Keratinocyte (primary cell): Measurements from ENCODE around the gene MIDN. TPM values are rescaled to one million over a fixed set of nuclear protein-coding genes. Genes with fewer than 3 reads are reported as not detected.

Source experiments
- DNase-seq: peaks from one replicate; pipeline ENCODE4 v3.0.0-alpha.2; 2011; ENCODE audit warnings: low read depth, missing footprints, low spot score
- FAIRE-seq: peaks from 2 replicates; lab custom pipeline; 2011; peaks lifted over from hg19 to GRCh38; lab: Jason Lieb, UNC
- H2AFZ ChIP-seq: 2 replicates; pipeline ENCODE4 v1.6.0; 2012; ENCODE audit warnings: low read length, control low read depth, inconsistent platforms; ENCODE audit not compliant: control insufficient read depth
- H3K27ac ChIP-seq: 2 replicates; pipeline ENCODE4 v1.5.1; 2011; ENCODE audit warnings: low read length; ENCODE audit not compliant: control insufficient read depth, insufficient read depth
- H3K27me3 ChIP-seq: 3 replicates; pipeline ENCODE4 v1.6.0; 2011; ENCODE audit warnings: low read length; ENCODE audit not compliant: control insufficient read depth, insufficient read depth; ENCODE audit errors: extremely low read depth
- H3K36me3 ChIP-seq, 2 experiments: 2 replicates in 1 of 2; 3 replicates in 1 of 2; pipeline ENCODE4 v1.5.1; 2011; ENCODE audit warnings: low read length in 2 of 2, mild to moderate bottlenecking in 1 of 2; ENCODE audit not compliant: control insufficient read depth in 2 of 2, insufficient read depth in 2 of 2; ENCODE audit errors: extremely low read depth in 1 of 2
- H3K4me1 ChIP-seq: 3 replicates; pipeline ENCODE4 v1.5.1; 2011; ENCODE audit warnings: low read length; ENCODE audit not compliant: control insufficient read depth, insufficient read depth; ENCODE audit errors: extremely low read depth
- H3K4me2 ChIP-seq: 3 replicates; pipeline ENCODE4 v1.6.0; 2011; ENCODE audit warnings: low read depth, low read length; ENCODE audit not compliant: control insufficient read depth, insufficient read depth; ENCODE audit errors: extremely low read depth
- H3K4me3 ChIP-seq, 3 experiments: fragments of 200-600 bp in 1 of 3; sonication (generic) in 1 of 3; 2 replicates in 2 of 3; 3 replicates in 1 of 3; pipeline ENCODE4 v1.5.1; 2011 to 2016; ENCODE audit warnings: low read length in 3 of 3, mild to moderate bottlenecking in 3 of 3, control low read depth in 2 of 3, inconsistent platforms in 1 of 3, low read depth in 1 of 3, mixed read lengths in 1 of 3, mixed run types in 1 of 3, moderate library complexity in 1 of 3; ENCODE audit not compliant: control insufficient read depth in 2 of 3, insufficient read depth in 2 of 3; ENCODE audit errors: extremely low read depth in 1 of 3
- H3K79me2 ChIP-seq: 2 replicates; pipeline ENCODE4 v1.6.0; 2012; ENCODE audit warnings: low read length; ENCODE audit not compliant: control insufficient read depth, insufficient read depth
- H3K9ac ChIP-seq: 3 replicates; pipeline ENCODE4 v1.6.0; 2011; ENCODE audit warnings: low read length; ENCODE audit not compliant: control insufficient read depth, insufficient read depth; ENCODE audit errors: extremely low read depth
- H3K9me1 ChIP-seq: 3 replicates; pipeline ENCODE4 v1.6.0; 2011; ENCODE audit warnings: low read length; ENCODE audit not compliant: control insufficient read depth, insufficient read depth; ENCODE audit errors: extremely low read depth
- H3K9me3 ChIP-seq: 2 replicates; pipeline ENCODE4 v1.5.1; 2012; ENCODE audit warnings: low read depth, low read length; ENCODE audit not compliant: control insufficient read depth
- H4K20me1 ChIP-seq: 3 replicates; pipeline ENCODE4 v1.6.0; 2011; ENCODE audit warnings: low read length; ENCODE audit not compliant: control insufficient read depth, insufficient read depth; ENCODE audit errors: extremely low read depth
- EZH2 ChIP-seq: IDR thresholded peaks from one replicate; pipeline ENCODE4 v1.6.1; 2012; ENCODE audit warnings: inconsistent platforms, mild to moderate bottlenecking, low read length, moderate library complexity
- dilution Hi-C: fragments of 300-500 bp; cut with MboI; formaldehyde crosslinking; loops from one replicate; pipeline ENCODE4 v1.7.0; 2020; ENCODE audit warnings: low sequenced_read_pairs; ENCODE audit not compliant: extremely low pct_ligation_motif_present
- polyA plus RNA-seq, 5 experiments: library from polyadenylated mRNA; depleted of rRNA in 3 of 5; stranded (reverse) in 3 of 5; stranded (forward) in 1 of 5; unstranded in 1 of 5; fragments of >200 nt; gene quantifications; 1 replicate in 1 of 5; 2 replicates in 3 of 5; 3 replicates in 1 of 5; pipeline versions ENCODE4 v1.2.1 to v1.2.3, GENCODE V29; 2011 to 2012; ENCODE audit warnings: missing spikeins in 2 of 5, low read depth in 1 of 5, low replicate concordance in 1 of 5
- TF ChIP-seq, protein P1 (sequence below), 3 experiments: IDR thresholded peaks in 1 of 3; conservative IDR thresholded peaks in 1 of 3; optimal IDR thresholded peaks in 1 of 3; 2 replicates in 2 of 3; 3 replicates in 1 of 3; pipeline versions ENCODE3 to v1.5.1; 2011; ENCODE audit warnings: low read length in 3 of 3, mild to moderate bottlenecking in 3 of 3, moderate library complexity in 2 of 3, control low read depth in 1 of 3, inconsistent platforms in 1 of 3; ENCODE audit not compliant: insufficient read depth in 2 of 3; ENCODE audit errors: extremely low read depth in 1 of 3

Gene MIDN
- polyA plus RNA-seq, 1 donor (not counting 4 experiments of a cell fraction or from before 2014, with no cell fraction given) = 4.7 TPM

GRCh38 chr19:1260749-1261537, 12.6 kb downstream of the MIDN start:
- H3K9me1 ChIP-seq = peaks cover 2% of the 10 kb centered on the region
- H3K27ac ChIP-seq = peak overlapping the region; percentile 89
- peaks cover 16% of the 10 kb centered on the region for H3K79me2 ChIP-seq
- peak overlapping the region; percentile 96 for H3K4me2 ChIP-seq
- peaks cover 12 to 29% of the 10 kb centered on the region in 2 experiments for H3K36me3 ChIP-seq
- H4K20me1 ChIP-seq = peaks cover 12% of the 10 kb centered on the region
- H3K4me3 ChIP-seq = peak overlapping the region; percentile 76 to 90 (median 90)
- peak overlapping the region; percentile 88 for H3K9ac ChIP-seq
- H3K27me3 ChIP-seq = no peaks in the 10 kb centered on the region
- dilution Hi-C loops = no loop called here
- H3K9me3 ChIP-seq = no peaks in the 10 kb centered on the region
- DNase-seq = no peak
- H2AFZ ChIP-seq = no peak overlapping the region
- H3K4me1 ChIP-seq = peaks cover 69% of the 10 kb centered on the region
- TF ChIP-seq EZH2 = no peak
- TF ChIP-seq, protein P1, sequence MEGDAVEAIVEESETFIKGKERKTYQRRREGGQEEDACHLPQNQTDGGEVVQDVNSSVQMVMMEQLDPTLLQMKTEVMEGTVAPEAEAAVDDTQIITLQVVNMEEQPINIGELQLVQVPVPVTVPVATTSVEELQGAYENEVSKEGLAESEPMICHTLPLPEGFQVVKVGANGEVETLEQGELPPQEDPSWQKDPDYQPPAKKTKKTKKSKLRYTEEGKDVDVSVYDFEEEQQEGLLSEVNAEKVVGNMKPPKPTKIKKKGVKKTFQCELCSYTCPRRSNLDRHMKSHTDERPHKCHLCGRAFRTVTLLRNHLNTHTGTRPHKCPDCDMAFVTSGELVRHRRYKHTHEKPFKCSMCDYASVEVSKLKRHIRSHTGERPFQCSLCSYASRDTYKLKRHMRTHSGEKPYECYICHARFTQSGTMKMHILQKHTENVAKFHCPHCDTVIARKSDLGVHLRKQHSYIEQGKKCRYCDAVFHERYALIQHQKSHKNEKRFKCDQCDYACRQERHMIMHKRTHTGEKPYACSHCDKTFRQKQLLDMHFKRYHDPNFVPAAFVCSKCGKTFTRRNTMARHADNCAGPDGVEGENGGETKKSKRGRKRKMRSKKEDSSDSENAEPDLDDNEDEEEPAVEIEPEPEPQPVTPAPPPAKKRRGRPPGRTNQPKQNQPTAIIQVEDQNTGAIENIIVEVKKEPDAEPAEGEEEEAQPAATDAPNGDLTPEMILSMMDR (optimal IDR thresholded peaks at IDR 0.05 in 1 of 3, IDR thresholded peaks at IDR 0.05 in 1 of 3, conservative IDR thresholded peaks at IDR 0.05 in 1 of 3; ENCODE audit: extremely low read depth in 1 of 3, insufficient read depth in 2 of 3, low read length in 3 of 3) = no peak
- FAIRE-seq = no peak

DNA sequence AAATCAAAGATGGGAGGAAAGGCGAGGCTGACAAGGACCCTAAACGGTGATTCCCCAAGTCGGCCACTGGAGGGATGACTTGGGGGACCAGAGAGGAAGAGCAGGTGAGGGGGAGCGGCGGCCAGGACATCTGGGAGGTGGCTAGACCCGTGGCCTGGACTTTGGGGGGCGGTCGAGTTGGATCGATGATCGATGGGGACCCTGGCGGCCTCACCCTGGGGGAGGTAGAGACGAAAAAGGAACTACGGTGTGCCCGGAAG, 13.1 kb downstream of the MIDN start:
- Histone ChIP-seq H3K36me3 (peaks cover 9 to 27% of the 10 kb centered on the region in 2 experiments), H3K4me1 (peaks cover 71% of the 10 kb centered on the region), H4K20me1 (peaks cover 12% of the 10 kb centered on the region), H3K9me1 (peaks cover 2% of the 10 kb centered on the region), H2AFZ (no peak overlapping the region), H3K4me2 (peak overlapping the region; percentile 96), H3K79me2 (peaks cover 14% of the 10 kb centered on the region), H3K9me3 (no peaks in the 10 kb centered on the region), H3K4me3 (peak overlapping the region; percentile 76 to 90 (median 90)), H3K27ac (peak overlapping the region; percentile 89), H3K27me3 (no peaks in the 10 kb centered on the region), H3K9ac (peak overlapping the region; percentile 88)
- DNase-seq (no peak), FAIRE-seq (no peak)
- no peak for TF ChIP-seq EZH2
- TF ChIP-seq, protein P1 (optimal IDR thresholded peaks at IDR 0.05 in 1 of 3, IDR thresholded peaks at IDR 0.05 in 1 of 3, conservative IDR thresholded peaks at IDR 0.05 in 1 of 3; ENCODE audit: extremely low read depth in 1 of 3, insufficient read depth in 2 of 3, low read length in 3 of 3) = no peak
- dilution Hi-C loops = no loop called here
